Measurements from ENCODE around the gene TPM3. TPM values are rescaled to one million over a fixed set of nuclear protein-coding genes. Genes with fewer than 3 reads are reported as not detected.
A peak's percentile ranks its signal among the peaks of the same experiment; 100 is the strongest.

Gene TPM3
- total RNA-seq, 1 donor from 2014 or later = 665 TPM

- intact Hi-C loops (cut with micrococcal nuclease) = no loop called here
- H3K9me3 Mint-ChIP-seq = no peaks in the 10 kb centered on the region
- DNase-seq (ENCODE audit: low spot score) = no peak
- H3K27me3 Mint-ChIP-seq (ENCODE audit: insufficient read depth) = peaks cover 33% of the 10 kb centered on the region
- H3K36me3 Mint-ChIP-seq (ENCODE audit: low read depth) = no peaks in the 10 kb centered on the region
- H3K4me1 Mint-ChIP-seq (ENCODE audit: low read depth) = peaks cover 9% of the 10 kb centered on the region
- H3K27ac Mint-ChIP-seq = no peak overlapping the region
- H3K4me3 Mint-ChIP-seq = no peak overlapping the region
These were observed 1.9 kb upstream of the TPM3 start for GRCh38 chr1:154193821-154194220.

GRCh38 chr1:154192476-154192875, 576 bp upstream of the TPM3 start:
- Mint-ChIP-seq H3K9me3 (no peaks in the 10 kb centered on the region), H3K4me1 (ENCODE audit: low read depth) (peaks cover 9% of the 10 kb centered on the region), H3K27ac (no peak overlapping the region), H3K27me3 (ENCODE audit: insufficient read depth) (peaks cover 35% of the 10 kb centered on the region), H3K36me3 (ENCODE audit: low read depth) (no peaks in the 10 kb centered on the region), H3K4me3 (no peak overlapping the region)
- DNase-seq (ENCODE audit: low spot score) = no peak
- intact Hi-C loops (cut with micrococcal nuclease) = no loop called here

GRCh38 chr1:154190550-154190949, 1.4 kb downstream of the TPM3 start:
- DNase-seq (ENCODE audit: low spot score) = no peak
- Mint-ChIP-seq H3K36me3 (ENCODE audit: low read depth) (no peaks in the 10 kb centered on the region), H3K27ac (no peak overlapping the region), H3K9me3 (no peaks in the 10 kb centered on the region), H3K27me3 (ENCODE audit: insufficient read depth) (peaks cover 39% of the 10 kb centered on the region), H3K4me3 (no peak overlapping the region), H3K4me1 (ENCODE audit: low read depth) (peaks cover 18% of the 10 kb centered on the region)
- intact Hi-C loops (cut with micrococcal nuclease) = no loop called here

- H3K4me1 Mint-ChIP-seq (ENCODE audit: low read depth) = peaks cover 23% of the 10 kb centered on the region
- intact Hi-C loops (cut with micrococcal nuclease) = loop anchor here (1.0 to 10.0 kb wide), 6 partner anchors 12 to 418 kb away; partner anchors contain the start of gene ADAR
- H3K9me3 Mint-ChIP-seq = no peaks in the 10 kb centered on the region
- peaks cover 4% of the 10 kb centered on the region for H3K36me3 Mint-ChIP-seq (ENCODE audit: low read depth)
- H3K27me3 Mint-ChIP-seq (ENCODE audit: insufficient read depth) = peaks cover 16% of the 10 kb centered on the region
- H3K27ac Mint-ChIP-seq = no peak overlapping the region
- no peak for DNase-seq (ENCODE audit: low spot score)
- no peak overlapping the region for H3K4me3 Mint-ChIP-seq
These were observed 4.9 kb downstream of the TPM3 start for GRCh38 chr1:154186852-154187501.

- H3K4me1 Mint-ChIP-seq (ENCODE audit: low read depth) = peaks cover 25% of the 10 kb centered on the region
- no peak overlapping the region for H3K27ac Mint-ChIP-seq
- peaks cover 11% of the 10 kb centered on the region for H3K36me3 Mint-ChIP-seq (ENCODE audit: low read depth)
- peak; percentile 60 for DNase-seq (ENCODE audit: low spot score)
- intact Hi-C loops (cut with micrococcal nuclease) = loop anchor here (1.0 to 10.0 kb wide), 6 partner anchors 13 to 419 kb away; partner anchors contain the start of gene ADAR
- H3K9me3 Mint-ChIP-seq = no peaks in the 10 kb centered on the region
- no peak overlapping the region for H3K4me3 Mint-ChIP-seq
- H3K27me3 Mint-ChIP-seq (ENCODE audit: insufficient read depth) = peaks cover 9% of the 10 kb centered on the region
These were observed 5.7 kb downstream of the TPM3 start for GRCh38 chr1:154186177-154186576.

- peak overlapping the region; percentile 99 for H3K27ac Mint-ChIP-seq
- H3K9me3 Mint-ChIP-seq = no peaks in the 10 kb centered on the region
- intact Hi-C loops (cut with micrococcal nuclease) = loop anchor here (1.0 to 10.0 kb wide), 7 partner anchors 144 to 512 kb away; partner anchors contain the start of genes ADAR, ATP8B2, GATAD2B and UBE2Q1
- peak overlapping the region; percentile 99 for H3K4me3 Mint-ChIP-seq
- peaks cover 21% of the 10 kb centered on the region for H3K36me3 Mint-ChIP-seq (ENCODE audit: low read depth)
- DNase-seq (ENCODE audit: low spot score) = peak; percentile 93
- H3K4me1 Mint-ChIP-seq (ENCODE audit: low read depth) = peaks cover 53% of the 10 kb centered on the region
- H3K27me3 Mint-ChIP-seq (ENCODE audit: insufficient read depth) = peaks cover 6% of the 10 kb centered on the region
These were observed 8.6 kb downstream of the TPM3 start for GRCh38 chr1:154183046-154183915.

GRCh38 chr1:154182344-154183045, 9.4 kb downstream of the TPM3 start:
- Mint-ChIP-seq H3K36me3 (ENCODE audit: low read depth) (peaks cover 28% of the 10 kb centered on the region), H3K4me1 (ENCODE audit: low read depth) (peaks cover 61% of the 10 kb centered on the region), H3K9me3 (no peaks in the 10 kb centered on the region), H3K27ac (peak overlapping the region; percentile 99), H3K4me3 (peak overlapping the region; percentile 99), H3K27me3 (ENCODE audit: insufficient read depth) (peaks cover 4% of the 10 kb centered on the region)
- intact Hi-C loops (cut with micrococcal nuclease) = loop anchor here (1.0 to 10.0 kb wide), 16 partner anchors 11 to 953 kb away; partner anchors contain the start of genes ADAR, ATP8B2, CRTC2 and GATAD2B
- DNase-seq (ENCODE audit: low spot score) = peak; percentile 80

- peaks cover 67% of the 10 kb centered on the region for H3K4me1 Mint-ChIP-seq (ENCODE audit: low read depth)
- no peak for DNase-seq (ENCODE audit: low spot score)
- H3K4me3 Mint-ChIP-seq = peak overlapping the region; percentile 99
- peaks cover 2% of the 10 kb centered on the region for H3K27me3 Mint-ChIP-seq (ENCODE audit: insufficient read depth)
- H3K9me3 Mint-ChIP-seq = no peaks in the 10 kb centered on the region
- H3K27ac Mint-ChIP-seq = peak overlapping the region; percentile 99
- H3K36me3 Mint-ChIP-seq (ENCODE audit: low read depth) = peaks cover 34% of the 10 kb centered on the region
- intact Hi-C loops (cut with micrococcal nuclease) = loop anchor here (1.0 to 10.0 kb wide), 15 partner anchors 11 to 953 kb away; partner anchors contain the start of genes ADAR, ATP8B2, CRTC2 and GATAD2B
These were observed 10.0 kb downstream of the TPM3 start for GRCh38 chr1:154181944-154182343.

GRCh38 chr1:154179946-154180687, 11.8 kb downstream of the TPM3 start:
- H3K36me3 Mint-ChIP-seq (ENCODE audit: low read depth) = peaks cover 39% of the 10 kb centered on the region
- intact Hi-C loops (cut with micrococcal nuclease) = loop anchor here (5.0 to 10.0 kb wide), 3 partner anchors 147 to 425 kb away; partner anchors contain the start of genes ADAR and ATP8B2
- H3K4me1 Mint-ChIP-seq (ENCODE audit: low read depth) = peaks cover 72% of the 10 kb centered on the region
- no peaks in the 10 kb centered on the region for H3K27me3 Mint-ChIP-seq (ENCODE audit: insufficient read depth)
- peak overlapping the region; percentile 99 for H3K4me3 Mint-ChIP-seq
- peak overlapping the region; percentile 80 for H3K27ac Mint-ChIP-seq
- no peaks in the 10 kb centered on the region for H3K9me3 Mint-ChIP-seq
- no peak for DNase-seq (ENCODE audit: low spot score)

GRCh38 chr1:154178911-154179811, 12.7 kb downstream of the TPM3 start:
- intact Hi-C loops (cut with micrococcal nuclease) = no loop called here
- peak overlapping the region; percentile 72 for H3K27ac Mint-ChIP-seq
- peaks cover 43% of the 10 kb centered on the region for H3K36me3 Mint-ChIP-seq (ENCODE audit: low read depth)

GRCh38 chr1:154178013-154178412, 13.9 kb downstream of the TPM3 start:
- H3K4me3 Mint-ChIP-seq = peak overlapping the region; percentile 99
- H3K27me3 Mint-ChIP-seq (ENCODE audit: insufficient read depth) = no peaks in the 10 kb centered on the region
- intact Hi-C loops (cut with micrococcal nuclease) = no loop called here
- H3K27ac Mint-ChIP-seq = peak overlapping the region; percentile 66
- H3K4me1 Mint-ChIP-seq (ENCODE audit: low read depth) = peaks cover 67% of the 10 kb centered on the region
- H3K9me3 Mint-ChIP-seq = no peaks in the 10 kb centered on the region
- peaks cover 44% of the 10 kb centered on the region for H3K36me3 Mint-ChIP-seq (ENCODE audit: low read depth)
- DNase-seq (ENCODE audit: low spot score) = no peak

More at GRCh38 chr1:154178911-154179811, 12.7 kb downstream of the TPM3 start:
- Mint-ChIP-seq H3K4me3 (peak overlapping the region; percentile 99), H3K27me3 (ENCODE audit: insufficient read depth) (no peaks in the 10 kb centered on the region), H3K9me3 (no peaks in the 10 kb centered on the region), H3K4me1 (ENCODE audit: low read depth) (peaks cover 72% of the 10 kb centered on the region)
- DNase-seq (ENCODE audit: low spot score) = no peak
